ENCODE results near the gene OR10AD1.

OR10AD1 gene

GRCh38 chr12:48163150-48163747 lies 39.8 kb downstream of the OR10AD1 start:
- H3K9ac ChIP-seq, result no peak overlapping the region
- no peak overlapping the region for H3K27ac ChIP-seq
- no peaks in the 10 kb centered on the region for H3K27me3 ChIP-seq (ENCODE audit: insufficient read depth, low read depth)
- H2AFZ ChIP-seq (ENCODE audit: low read depth), result no peak overlapping the region
- TF ChIP-seq CTCF (conservative IDR thresholded peaks at IDR 0.05; ENCODE audit: low read depth, low read length), result no peak
- no peaks in the 10 kb centered on the region for H3K79me2 ChIP-seq (ENCODE audit: insufficient read depth, low read depth)
- no peaks in the 10 kb centered on the region for H4K20me1 ChIP-seq (ENCODE audit: insufficient read depth)
- H3K36me3 ChIP-seq (ENCODE audit: insufficient read depth), result no peaks in the 10 kb centered on the region
- no peak overlapping the region for H3K4me3 ChIP-seq (IDR thresholded peaks at IDR 0.05; ENCODE audit: insufficient read depth, low read depth, low read length)
- H3K4me1 ChIP-seq (ENCODE audit: low read depth, poor library complexity, severe bottlenecking), result peaks cover under 1% of the 10 kb centered on the region
- no peak overlapping the region for H3K4me2 ChIP-seq

GRCh38 chr12:48160807-48161206 lies 42.3 kb downstream of the OR10AD1 start:
- Histone ChIP-seq H3K4me3 (IDR thresholded peaks at IDR 0.05; ENCODE audit: insufficient read depth, low read depth, low read length) (no peak overlapping the region), H3K27ac (no peak overlapping the region), H2AFZ (ENCODE audit: low read depth) (no peak overlapping the region)

GRCh38 chr12:48160046-48160445 lies 43.0 kb downstream of the OR10AD1 start:
- H3K4me2 ChIP-seq, result no peak overlapping the region

More at GRCh38 chr12:48160807-48161206, 42.3 kb downstream of the OR10AD1 start:
- no peaks in the 10 kb centered on the region for H3K36me3 ChIP-seq (ENCODE audit: insufficient read depth)
- TF ChIP-seq CTCF (conservative IDR thresholded peaks at IDR 0.05; ENCODE audit: low read depth, low read length), result no peak
- peaks cover 13% of the 10 kb centered on the region; the same call in 1 of the 2 replicates for H3K79me2 ChIP-seq (ENCODE audit: insufficient read depth, low read depth)
- no peaks in the 10 kb centered on the region for H3K27me3 ChIP-seq (ENCODE audit: insufficient read depth, low read depth)
- H3K4me2 ChIP-seq, result no peak overlapping the region
- no peak overlapping the region for H3K9ac ChIP-seq
- no peaks in the 10 kb centered on the region for H4K20me1 ChIP-seq (ENCODE audit: insufficient read depth)
- H3K4me1 ChIP-seq (ENCODE audit: low read depth, poor library complexity, severe bottlenecking), result peaks cover 16% of the 10 kb centered on the region

GRCh38 chr12:48157889-48158370 lies 45.2 kb downstream of the OR10AD1 start:
- Histone ChIP-seq H3K4me2 (peak overlapping the region; percentile 73), H2AFZ (ENCODE audit: low read depth) (peak overlapping the region; percentile 82), H3K4me1 (ENCODE audit: low read depth, poor library complexity, severe bottlenecking) (peaks cover 42% of the 10 kb centered on the region), H3K27me3 (ENCODE audit: insufficient read depth, low read depth) (no peaks in the 10 kb centered on the region), H3K4me3 (IDR thresholded peaks at IDR 0.05; ENCODE audit: insufficient read depth, low read depth, low read length) (no peak overlapping the region), H4K20me1 (ENCODE audit: insufficient read depth) (no peaks in the 10 kb centered on the region), H3K79me2 (ENCODE audit: insufficient read depth, low read depth) (peaks cover 38% of the 10 kb centered on the region), H3K9ac (no peak overlapping the region; the same call in 1 of the 2 replicates), H3K36me3 (ENCODE audit: insufficient read depth) (0 out of 2 replicates have a peak, but pooled peaks cover 4% of the 10 kb centered on the region), H3K27ac (peak overlapping the region; percentile 48)
- no peak for TF ChIP-seq CTCF (conservative IDR thresholded peaks at IDR 0.05; ENCODE audit: low read depth, low read length)

More at GRCh38 chr12:48160046-48160445, 43.0 kb downstream of the OR10AD1 start:
- peaks cover 18% of the 10 kb centered on the region for H3K79me2 ChIP-seq (ENCODE audit: insufficient read depth, low read depth)
- H2AFZ ChIP-seq (ENCODE audit: low read depth), result no peak overlapping the region
- no peaks in the 10 kb centered on the region for H3K27me3 ChIP-seq (ENCODE audit: insufficient read depth, low read depth)
- no peak overlapping the region for H3K27ac ChIP-seq
- H3K4me3 ChIP-seq (IDR thresholded peaks at IDR 0.05; ENCODE audit: insufficient read depth, low read depth, low read length), result no peak overlapping the region
- no peaks in the 10 kb centered on the region for H3K36me3 ChIP-seq (ENCODE audit: insufficient read depth)
- no peak for TF ChIP-seq CTCF (conservative IDR thresholded peaks at IDR 0.05; ENCODE audit: low read depth, low read length)
- peaks cover 21% of the 10 kb centered on the region for H3K4me1 ChIP-seq (ENCODE audit: low read depth, poor library complexity, severe bottlenecking)
- H4K20me1 ChIP-seq (ENCODE audit: insufficient read depth), result no peaks in the 10 kb centered on the region
- H3K9ac ChIP-seq, result no peak overlapping the region

Data from KMS-11 (cell line).